GM19463 (cell line): Measurements from ENCODE around the gene ADK.
"Not testable (repeated sequence)": the region's sequence is repeated elsewhere in the genome, so short reads cannot be mapped to it uniquely, and the experiment has no call there.

ENCODE experiments used
- ATAC-seq: cut with Tn5 transposase; IDR thresholded peaks from one replicate; pipeline ENCODE4 v1.9.1; 2021; ENCODE audit warnings: mild to moderate bottlenecking, moderate library complexity; ENCODE audit not compliant: unreplicated experiment

Gene ADK

GRCh38 chr10:74293686-74294371, 142.8 kb downstream of the ADK start:
- ATAC-seq = no peak

- ATAC-seq = no peak
Measured at GRCh38 chr10:74297389-74298080, 146.5 kb downstream of the ADK start.

- not testable (repeated sequence) for ATAC-seq
Measured at GRCh38 chr10:74300074-74300621, 149.1 kb downstream of the ADK start.

GRCh38 chr10:74300666-74301065, 149.6 kb downstream of the ADK start:
- ATAC-seq = no peak

- no peak for ATAC-seq
Measured at GRCh38 chr10:74305730-74306129, 154.7 kb downstream of the ADK start.

- no peak for ATAC-seq
Measured at GRCh38 chr10:74306227-74306982, 155.4 kb downstream of the ADK start.

GRCh38 chr10:74307061-74307651, 156.1 kb downstream of the ADK start:
- ATAC-seq = no peak

- no peak for ATAC-seq
Measured at GRCh38 chr10:74310652-74311257, 159.7 kb downstream of the ADK start.

GRCh38 chr10:74314166-74314565, 163.1 kb downstream of the ADK start:
- no peak for ATAC-seq

- ATAC-seq = no peak
Measured at GRCh38 chr10:74320026-74320425, 169.0 kb downstream of the ADK start.

- ATAC-seq = no peak
Measured at GRCh38 chr10:74320717-74321116, 169.7 kb downstream of the ADK start.

- ATAC-seq = no peak
Measured at GRCh38 chr10:74322141-74322540, 171.1 kb downstream of the ADK start.

GRCh38 chr10:74322565-74322964, 171.5 kb downstream of the ADK start:
- ATAC-seq = no peak

- no peak for ATAC-seq
Measured at GRCh38 chr10:74328388-74328787, 177.4 kb downstream of the ADK start.

- no peak for ATAC-seq
Measured at GRCh38 chr10:74329873-74330272, 178.9 kb downstream of the ADK start.

GRCh38 chr10:74330646-74331045, 179.6 kb downstream of the ADK start:
- no peak for ATAC-seq

GRCh38 chr10:74332398-74332797, 181.4 kb downstream of the ADK start:
- no peak for ATAC-seq

- no peak for ATAC-seq
Measured at GRCh38 chr10:74333174-74333573, 182.2 kb downstream of the ADK start.

GRCh38 chr10:74334221-74334620, 183.2 kb downstream of the ADK start:
- no peak for ATAC-seq

GRCh38 chr10:74335501-74335900, 184.5 kb downstream of the ADK start:
- no peak for ATAC-seq
